ENCODE results near the gene PCED1B. TPM values are rescaled to one million over a fixed set of nuclear protein-coding genes. Genes with fewer than 3 reads are reported as not detected.
"Not testable (repeated sequence)": the region's sequence is repeated elsewhere in the genome, so short reads cannot be mapped to it uniquely, and the experiment has no call there.

PCED1B gene
- total RNA-seq, 1 donor from 2014 or later, result 6.9 TPM

DNA sequence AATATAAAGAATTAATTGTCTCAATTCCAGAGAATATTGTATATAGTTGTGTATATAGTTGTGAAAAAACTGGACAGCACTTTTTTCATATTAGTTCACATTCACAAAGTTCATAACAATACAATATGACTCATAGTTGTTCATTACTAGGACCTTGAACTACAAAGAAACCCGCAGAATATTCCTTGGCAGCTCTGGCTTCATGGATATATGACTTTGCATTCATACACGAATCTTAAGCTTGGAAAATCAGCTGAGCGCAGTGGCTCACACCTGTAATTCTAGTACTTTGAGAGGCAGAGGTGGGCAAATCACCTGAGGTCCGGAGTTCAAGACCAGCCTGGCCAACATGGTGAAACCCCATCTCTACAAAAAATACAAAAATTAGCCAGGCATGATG is 38.1 kb upstream of the PCED1B start:
- Histone ChIP-seq H3K27me3 (no peaks in the 10 kb centered on the region), H3K36me3 (no peaks in the 10 kb centered on the region), H3K4me1 (no peaks in the 10 kb centered on the region), H3K27ac (no peak overlapping the region), H3K9me3 (no peaks in the 10 kb centered on the region), H3K4me3 (no peak overlapping the region)
- TF ChIP-seq POLR2AphosphoS5 (IDR thresholded peaks at IDR 0.05; ENCODE audit: insufficient read depth in 1 of 2, low read depth in 1 of 2), result no peak
- TF ChIP-seq POLR2A (IDR thresholded peaks at IDR 0.05), result no peak
- TF ChIP-seq, protein P1, sequence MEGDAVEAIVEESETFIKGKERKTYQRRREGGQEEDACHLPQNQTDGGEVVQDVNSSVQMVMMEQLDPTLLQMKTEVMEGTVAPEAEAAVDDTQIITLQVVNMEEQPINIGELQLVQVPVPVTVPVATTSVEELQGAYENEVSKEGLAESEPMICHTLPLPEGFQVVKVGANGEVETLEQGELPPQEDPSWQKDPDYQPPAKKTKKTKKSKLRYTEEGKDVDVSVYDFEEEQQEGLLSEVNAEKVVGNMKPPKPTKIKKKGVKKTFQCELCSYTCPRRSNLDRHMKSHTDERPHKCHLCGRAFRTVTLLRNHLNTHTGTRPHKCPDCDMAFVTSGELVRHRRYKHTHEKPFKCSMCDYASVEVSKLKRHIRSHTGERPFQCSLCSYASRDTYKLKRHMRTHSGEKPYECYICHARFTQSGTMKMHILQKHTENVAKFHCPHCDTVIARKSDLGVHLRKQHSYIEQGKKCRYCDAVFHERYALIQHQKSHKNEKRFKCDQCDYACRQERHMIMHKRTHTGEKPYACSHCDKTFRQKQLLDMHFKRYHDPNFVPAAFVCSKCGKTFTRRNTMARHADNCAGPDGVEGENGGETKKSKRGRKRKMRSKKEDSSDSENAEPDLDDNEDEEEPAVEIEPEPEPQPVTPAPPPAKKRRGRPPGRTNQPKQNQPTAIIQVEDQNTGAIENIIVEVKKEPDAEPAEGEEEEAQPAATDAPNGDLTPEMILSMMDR (IDR thresholded peaks at IDR 0.05), result no peak
- DNase-seq (ENCODE audit: extremely low spot score in 2 of 2), result no peak
- intact Hi-C loops (cut with DNase I), result no loop called here

DNA sequence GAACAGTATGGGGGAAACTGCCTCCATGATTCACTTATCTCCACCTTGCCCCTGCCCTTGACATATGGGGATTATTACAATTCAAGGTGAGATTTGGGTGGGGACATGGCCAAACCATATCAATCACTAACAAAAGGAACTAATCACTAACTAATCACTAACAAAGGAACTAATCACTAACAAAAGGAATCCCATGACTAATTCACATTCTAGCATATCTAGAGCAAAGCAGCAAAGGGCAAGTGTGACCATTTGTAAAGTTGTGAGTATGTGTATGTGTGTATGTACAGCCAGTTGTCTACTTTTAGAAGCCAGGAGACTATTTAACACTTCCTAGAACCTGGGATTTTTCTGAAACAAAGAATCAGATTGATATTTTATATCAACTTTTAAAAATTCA is 30.9 kb upstream of the PCED1B start:
- H3K9me3 ChIP-seq, result peaks cover 7% of the 10 kb centered on the region
- no peak overlapping the region for H3K4me3 ChIP-seq
- no peak for DNase-seq (ENCODE audit: extremely low spot score in 2 of 2)
- no peak for TF ChIP-seq POLR2A (IDR thresholded peaks at IDR 0.05)
- intact Hi-C loops (cut with DNase I), result no loop called here
- no peaks in the 10 kb centered on the region for H3K27me3 ChIP-seq
- H3K4me1 ChIP-seq, result no peaks in the 10 kb centered on the region
- H3K36me3 ChIP-seq, result no peaks in the 10 kb centered on the region
- H3K27ac ChIP-seq, result no peak overlapping the region

DNA sequence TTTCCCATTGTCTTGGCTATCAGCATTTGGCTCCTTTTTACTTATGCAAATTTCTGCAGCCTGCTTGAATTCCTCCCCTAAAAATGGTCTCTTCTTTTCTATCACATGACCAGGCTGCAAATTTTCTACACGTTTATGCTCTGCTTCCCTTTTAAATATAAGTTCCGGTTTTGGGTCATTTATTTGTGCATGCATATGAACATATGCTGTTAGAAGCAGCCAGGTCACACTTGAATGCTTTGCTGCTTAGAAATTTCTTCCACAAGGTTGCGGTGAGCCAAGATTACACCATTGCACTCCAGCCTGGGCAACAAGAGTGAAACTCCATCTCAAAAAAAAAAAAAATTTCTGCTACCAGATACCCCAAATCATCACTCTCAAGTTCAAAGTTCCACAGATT is 28.1 kb upstream of the PCED1B start:
- H3K36me3 ChIP-seq; H3K4me3 ChIP-seq; DNase-seq (ENCODE audit: extremely low spot score in 2 of 2); intact Hi-C loops (cut with DNase I); H3K9me3 ChIP-seq; H3K27ac ChIP-seq; H3K27me3 ChIP-seq; H3K4me1 ChIP-seq: not testable (repeated sequence)

DNA sequence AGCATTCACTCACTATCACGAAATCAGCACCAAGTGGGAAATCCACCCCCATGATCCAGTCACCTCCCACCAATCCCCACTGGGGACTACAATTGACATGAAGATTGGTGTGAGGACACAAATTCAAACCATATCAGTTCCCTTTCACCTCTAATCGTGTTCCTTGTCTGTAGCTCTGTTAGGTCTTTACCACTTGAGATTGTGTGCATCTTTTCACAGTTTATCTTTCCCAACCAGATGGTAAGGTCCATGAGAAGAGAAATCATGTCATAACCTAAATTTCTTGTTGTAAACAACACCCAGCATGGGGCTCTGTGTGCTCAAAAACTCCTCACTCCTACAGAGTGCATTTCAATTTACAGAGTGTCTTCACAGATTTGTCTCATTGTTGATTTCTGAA is 27.1 kb upstream of the PCED1B start:
- H3K9me3 ChIP-seq, result peaks cover 7% of the 10 kb centered on the region
- TF ChIP-seq POLR2AphosphoS5 (IDR thresholded peaks at IDR 0.05; ENCODE audit: insufficient read depth in 1 of 2, low read depth in 1 of 2), result no peak
- TF ChIP-seq POLR2A (IDR thresholded peaks at IDR 0.05), result no peak
- intact Hi-C loops (cut with DNase I), result no loop called here
- no peaks in the 10 kb centered on the region for H3K4me1 ChIP-seq
- DNase-seq (ENCODE audit: extremely low spot score in 2 of 2), result no peak
- H3K27me3 ChIP-seq, result no peaks in the 10 kb centered on the region
- no peak overlapping the region for H3K27ac ChIP-seq
- H3K4me3 ChIP-seq, result no peak overlapping the region
- no peaks in the 10 kb centered on the region for H3K36me3 ChIP-seq

DNA sequence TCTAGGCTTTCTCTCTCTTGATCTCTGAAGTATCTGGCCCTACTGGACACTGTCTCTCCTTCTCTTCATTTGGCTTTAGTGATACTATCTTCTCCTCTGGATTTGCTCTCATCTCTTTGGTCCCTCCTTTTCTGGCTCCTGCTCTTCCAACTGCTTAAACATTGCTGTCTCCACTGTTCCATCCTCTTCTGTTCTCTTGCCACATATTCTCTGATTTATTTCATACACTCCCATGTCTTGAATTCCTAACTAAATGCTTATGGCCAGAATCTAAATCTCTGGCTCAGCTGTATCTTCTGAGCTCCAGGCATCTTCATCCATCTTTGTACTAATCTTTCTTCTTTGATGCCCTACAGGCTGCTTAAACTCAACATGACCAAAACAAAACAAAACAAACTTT is 25.5 kb upstream of the PCED1B start:
- no peaks in the 10 kb centered on the region for H3K27me3 ChIP-seq
- no peak overlapping the region for H3K4me3 ChIP-seq
- peaks cover 7% of the 10 kb centered on the region for H3K9me3 ChIP-seq
- H3K36me3 ChIP-seq, result no peaks in the 10 kb centered on the region
- TF ChIP-seq, protein P1 (IDR thresholded peaks at IDR 0.05), result no peak
- no peak for TF ChIP-seq POLR2AphosphoS5 (IDR thresholded peaks at IDR 0.05; ENCODE audit: insufficient read depth in 1 of 2, low read depth in 1 of 2)
- TF ChIP-seq POLR2A (IDR thresholded peaks at IDR 0.05), result no peak
- no peak for DNase-seq (ENCODE audit: extremely low spot score in 2 of 2)
- no peaks in the 10 kb centered on the region for H3K4me1 ChIP-seq
- intact Hi-C loops (cut with DNase I), result no loop called here
- no peak overlapping the region for H3K27ac ChIP-seq

DNA sequence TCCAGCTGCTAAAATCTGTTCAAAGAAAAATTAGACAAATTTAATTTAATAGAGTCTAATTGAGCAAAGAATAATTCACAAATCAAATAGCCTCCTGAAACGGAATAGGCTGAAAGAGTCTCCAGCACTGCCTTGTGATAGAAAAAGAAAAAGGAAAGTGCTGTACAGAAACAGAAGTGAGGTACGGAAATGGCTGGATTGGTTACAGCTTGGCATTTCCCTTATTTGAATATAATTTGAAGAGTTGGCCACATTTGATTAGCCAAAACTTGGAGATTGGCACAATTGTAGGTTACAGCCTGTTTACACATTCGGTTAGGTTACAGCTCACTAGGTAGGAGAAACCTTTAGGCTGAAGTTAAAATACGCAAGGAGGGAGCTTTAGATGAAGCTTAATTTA is 24.8 kb upstream of the PCED1B start:
- DNase-seq (ENCODE audit: extremely low spot score in 2 of 2), result no peak
- Histone ChIP-seq H3K36me3 (no peaks in the 10 kb centered on the region), H3K27ac (no peak overlapping the region), H3K27me3 (no peaks in the 10 kb centered on the region), H3K9me3 (peaks cover 7% of the 10 kb centered on the region), H3K4me3 (no peak overlapping the region), H3K4me1 (no peaks in the 10 kb centered on the region)
- TF ChIP-seq POLR2A (IDR thresholded peaks at IDR 0.05) (no peak), POLR2AphosphoS5 (IDR thresholded peaks at IDR 0.05; ENCODE audit: insufficient read depth in 1 of 2, low read depth in 1 of 2) (no peak)
- TF ChIP-seq, protein P1 (IDR thresholded peaks at IDR 0.05), result no peak
- intact Hi-C loops (cut with DNase I), result no loop called here

DNA sequence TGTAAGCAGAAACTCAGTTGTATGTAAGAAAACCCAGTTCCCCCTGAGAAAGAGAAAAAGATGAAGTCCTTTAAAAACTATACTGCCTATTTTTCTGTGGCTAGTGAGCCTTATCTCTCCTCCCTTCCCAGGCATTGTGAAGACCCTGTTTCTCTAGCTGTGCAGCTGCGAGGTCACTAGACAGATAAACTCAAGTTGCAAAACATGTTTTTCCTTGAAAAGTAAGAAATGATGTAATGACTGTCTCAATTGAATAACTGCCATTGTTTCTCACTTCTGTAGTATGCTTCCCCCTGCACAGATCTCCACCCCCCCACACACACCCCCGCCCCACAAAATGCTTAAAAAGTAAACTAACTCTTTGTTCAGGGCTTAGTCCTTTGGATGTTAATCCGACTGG is 23.6 kb upstream of the PCED1B start:
- H3K9me3 ChIP-seq; DNase-seq (ENCODE audit: extremely low spot score in 2 of 2); H3K4me1 ChIP-seq; H3K36me3 ChIP-seq; H3K27ac ChIP-seq; intact Hi-C loops (cut with DNase I); H3K4me3 ChIP-seq; H3K27me3 ChIP-seq: not testable (repeated sequence)

DNA sequence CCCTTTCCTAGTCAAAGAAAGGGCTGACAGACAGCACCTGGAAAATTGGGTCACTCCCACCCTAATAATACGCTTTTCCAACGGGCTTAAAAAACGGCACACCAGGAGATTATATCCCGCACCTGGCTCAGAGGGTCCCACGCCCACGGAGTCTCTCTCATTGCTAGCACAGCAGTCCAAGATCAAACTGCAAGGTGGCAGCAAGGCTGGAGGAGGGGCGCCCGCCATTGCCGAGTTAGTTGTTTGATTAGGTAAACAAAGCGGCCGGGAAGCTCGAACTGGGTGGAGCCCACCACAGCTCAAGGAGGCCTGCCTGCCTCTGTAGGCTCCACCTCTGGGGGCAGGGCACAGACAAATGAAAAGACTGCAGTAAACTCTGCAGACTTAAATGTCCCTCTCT is 22.5 kb upstream of the PCED1B start:
- H3K4me1 ChIP-seq; H3K27ac ChIP-seq; DNase-seq (ENCODE audit: extremely low spot score in 2 of 2); H3K36me3 ChIP-seq; H3K9me3 ChIP-seq; H3K27me3 ChIP-seq; intact Hi-C loops (cut with DNase I); H3K4me3 ChIP-seq: not testable (repeated sequence)

DNA sequence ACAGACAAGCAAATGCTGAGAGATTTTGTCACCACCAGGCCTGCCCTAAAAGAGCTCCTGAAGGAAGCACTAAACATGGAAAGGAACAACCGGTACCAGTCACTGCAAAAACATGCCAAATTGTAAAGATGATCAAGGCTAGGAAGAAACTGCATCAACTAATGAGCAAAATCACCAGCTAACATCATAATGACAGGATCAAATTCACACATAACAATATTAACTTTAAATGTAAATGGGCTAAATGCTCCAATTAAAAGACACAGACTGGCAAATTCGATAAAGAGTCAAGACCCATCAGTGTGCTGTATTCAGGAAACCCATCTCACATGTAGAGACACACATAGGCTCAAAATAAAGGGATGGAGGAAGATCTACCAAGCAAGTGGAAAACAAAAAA is 20.8 kb upstream of the PCED1B start:
- intact Hi-C loops (cut with DNase I); H3K4me1 ChIP-seq; H3K36me3 ChIP-seq; H3K27me3 ChIP-seq; DNase-seq (ENCODE audit: extremely low spot score in 2 of 2); H3K27ac ChIP-seq; H3K9me3 ChIP-seq; H3K4me3 ChIP-seq: not testable (repeated sequence)
